Thoracic aorta (tissue), 2 donors: ENCODE results near the gene CDK3. TPM values are rescaled to one million over a fixed set of nuclear protein-coding genes. Genes with fewer than 3 reads are reported as not detected.

Experiments
- ATAC-seq: fragments of 150-250 bp; one replicate; pipeline ENCODE4 v1.8.0; 2017; ENCODE audit warnings: low read depth; ENCODE audit not compliant: insufficient number of reproducible peaks, low FRiP score
- DNase-seq: peaks from one replicate; pipeline ENCODE4 v3.0.0-alpha.2; 2020; ENCODE audit warnings: low spot score
- H3K27ac ChIP-seq, 2 donors: fragments of 200-600 bp; sonication (generic); 1 replicate in 1 of 2; 2 replicates in 1 of 2; pipeline ENCODE4 v1.5.1; 2016; ENCODE audit warnings: mild to moderate bottlenecking in 2 of 2, moderate library complexity in 2 of 2
- H3K27me3 ChIP-seq: fragments of 200-600 bp; sonication (generic); replicated peaks from 2 replicates; pipeline ENCODE4 v1.6.0; 2016; ENCODE audit warnings: mild to moderate bottlenecking; ENCODE audit not compliant: insufficient read depth
- H3K36me3 ChIP-seq: fragments of 200-600 bp; sonication (generic); one replicate; pipeline ENCODE4 v1.5.1; 2016
- H3K4me1 ChIP-seq, 2 donors: fragments of 200-600 bp; sonication (generic); 1 replicate in 1 of 2; 2 replicates in 1 of 2; pipeline versions ENCODE4 v1.5.1 to v1.6.0; 2016; ENCODE audit warnings: low read depth in 2 of 2, mild to moderate bottlenecking in 1 of 2; ENCODE audit not compliant: control insufficient read depth in 1 of 2
- H3K4me3 ChIP-seq: fragments of 200-600 bp; sonication (generic); 2 replicates; pipeline ENCODE4 v1.5.1; 2016; ENCODE audit warnings: mild to moderate bottlenecking
- H3K9me3 ChIP-seq: fragments of 200-600 bp; sonication (generic); 2 replicates; pipeline ENCODE4 v1.5.1; 2016
- total RNA-seq, 2 donors: library from RNA; depleted of rRNA; stranded (reverse); fragments of >200 nt; gene quantifications; one replicate each; pipeline versions ENCODE4 v1.1.0 to v1.2.3, GENCODE V29; 2016
- TF ChIP-seq, protein P1 (sequence below): fragments of 200-600 bp; sonication (generic); IDR thresholded peaks from one replicate; pipeline ENCODE4 v1.5.1; 2019; ENCODE audit warnings: antibody characterized with exemption

CDK3 gene
- total RNA-seq, 2 donors from 2014 or later: 3.2 to 4.9 TPM

DNA sequence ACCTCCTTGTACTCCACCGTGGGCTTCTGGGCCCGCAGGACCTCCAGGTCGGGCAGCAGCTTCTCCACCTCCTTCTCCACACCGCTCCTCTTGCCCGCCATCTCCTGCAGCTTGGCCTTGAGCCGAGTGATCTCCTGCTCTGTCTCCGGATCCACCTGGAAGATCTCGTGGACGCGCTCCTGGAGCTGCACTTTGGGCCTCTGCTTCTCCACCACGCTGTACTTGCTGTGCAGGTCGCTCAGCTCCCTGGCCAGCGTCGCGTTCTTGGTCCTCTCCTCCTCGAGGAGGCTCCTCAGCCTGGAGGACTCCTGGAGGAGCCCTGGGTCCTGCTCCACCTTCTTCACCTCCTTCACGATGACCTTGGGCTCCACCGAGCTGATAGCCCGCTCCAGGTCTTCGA lies 8.8 kb downstream of the CDK3 start:
- ATAC-seq (no peak), DNase-seq (no peak)
- Histone ChIP-seq H3K27me3 (no peaks in the 10 kb centered on the region), H3K9me3 (no peaks in the 10 kb centered on the region), H3K36me3 (no peaks in the 10 kb centered on the region), H3K4me1 (no peaks in the 10 kb centered on the region), H3K27ac (no peak overlapping the region), H3K4me3 (no peak overlapping the region)
- TF ChIP-seq, protein P1, sequence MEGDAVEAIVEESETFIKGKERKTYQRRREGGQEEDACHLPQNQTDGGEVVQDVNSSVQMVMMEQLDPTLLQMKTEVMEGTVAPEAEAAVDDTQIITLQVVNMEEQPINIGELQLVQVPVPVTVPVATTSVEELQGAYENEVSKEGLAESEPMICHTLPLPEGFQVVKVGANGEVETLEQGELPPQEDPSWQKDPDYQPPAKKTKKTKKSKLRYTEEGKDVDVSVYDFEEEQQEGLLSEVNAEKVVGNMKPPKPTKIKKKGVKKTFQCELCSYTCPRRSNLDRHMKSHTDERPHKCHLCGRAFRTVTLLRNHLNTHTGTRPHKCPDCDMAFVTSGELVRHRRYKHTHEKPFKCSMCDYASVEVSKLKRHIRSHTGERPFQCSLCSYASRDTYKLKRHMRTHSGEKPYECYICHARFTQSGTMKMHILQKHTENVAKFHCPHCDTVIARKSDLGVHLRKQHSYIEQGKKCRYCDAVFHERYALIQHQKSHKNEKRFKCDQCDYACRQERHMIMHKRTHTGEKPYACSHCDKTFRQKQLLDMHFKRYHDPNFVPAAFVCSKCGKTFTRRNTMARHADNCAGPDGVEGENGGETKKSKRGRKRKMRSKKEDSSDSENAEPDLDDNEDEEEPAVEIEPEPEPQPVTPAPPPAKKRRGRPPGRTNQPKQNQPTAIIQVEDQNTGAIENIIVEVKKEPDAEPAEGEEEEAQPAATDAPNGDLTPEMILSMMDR: no peak

- TF ChIP-seq, protein P1: no peak
- Histone ChIP-seq H3K27ac (no peak overlapping the region), H3K36me3 (no peaks in the 10 kb centered on the region), H3K9me3 (no peaks in the 10 kb centered on the region), H3K4me3 (no peak overlapping the region), H3K4me1 (no peaks in the 10 kb centered on the region), H3K27me3 (no peaks in the 10 kb centered on the region)
- no peak for ATAC-seq
- no peak for DNase-seq
Measured at GRCh38 chr17:76009969-76010661, 9.5 kb downstream of the CDK3 start.

- Histone ChIP-seq H3K4me1 (no peaks in the 10 kb centered on the region), H3K9me3 (no peaks in the 10 kb centered on the region), H3K36me3 (no peaks in the 10 kb centered on the region), H3K27me3 (no peaks in the 10 kb centered on the region), H3K27ac (no peak overlapping the region), H3K4me3 (no peak overlapping the region)
- ATAC-seq: no peak
- no peak for DNase-seq
- TF ChIP-seq, protein P1: no peak
Measured at GRCh38 chr17:76011951-76012350, 11.3 kb downstream of the CDK3 start.

DNA sequence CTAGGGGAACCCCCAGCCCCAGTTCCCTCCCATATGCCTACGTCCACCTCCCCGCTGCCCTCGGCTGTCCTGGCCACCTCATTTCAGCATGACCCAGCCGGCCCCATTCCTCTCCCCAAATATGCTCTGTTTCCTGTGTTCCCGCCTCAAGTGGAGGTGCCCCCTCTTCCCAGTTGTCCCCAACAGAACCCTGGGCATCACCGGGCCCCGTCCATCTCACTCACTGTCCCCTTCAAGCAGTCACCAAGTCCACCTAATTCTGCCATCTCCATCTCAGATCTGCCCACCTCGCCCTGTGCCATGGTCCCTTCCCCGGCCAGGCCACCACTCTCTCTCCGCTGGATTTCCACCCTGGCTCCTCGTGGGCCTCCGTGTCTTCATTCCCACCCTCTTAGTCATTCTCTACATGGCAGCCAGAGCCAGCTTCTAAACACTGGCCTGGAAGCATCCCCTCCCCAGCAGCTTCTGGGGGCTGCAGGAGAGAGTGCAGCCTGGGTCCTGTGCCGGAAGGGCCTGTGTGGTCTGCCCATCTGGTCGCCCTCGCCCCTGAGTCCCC lies 12.8 kb downstream of the CDK3 start:
- TF ChIP-seq, protein P1: no peak
- no peak overlapping the region for H3K27ac ChIP-seq
- no peaks in the 10 kb centered on the region for H3K36me3 ChIP-seq
- no peak overlapping the region for H3K4me3 ChIP-seq
- no peaks in the 10 kb centered on the region for H3K27me3 ChIP-seq
- DNase-seq (no peak), ATAC-seq (no peak)
- H3K4me1 ChIP-seq: no peaks in the 10 kb centered on the region
- no peaks in the 10 kb centered on the region for H3K9me3 ChIP-seq

DNA sequence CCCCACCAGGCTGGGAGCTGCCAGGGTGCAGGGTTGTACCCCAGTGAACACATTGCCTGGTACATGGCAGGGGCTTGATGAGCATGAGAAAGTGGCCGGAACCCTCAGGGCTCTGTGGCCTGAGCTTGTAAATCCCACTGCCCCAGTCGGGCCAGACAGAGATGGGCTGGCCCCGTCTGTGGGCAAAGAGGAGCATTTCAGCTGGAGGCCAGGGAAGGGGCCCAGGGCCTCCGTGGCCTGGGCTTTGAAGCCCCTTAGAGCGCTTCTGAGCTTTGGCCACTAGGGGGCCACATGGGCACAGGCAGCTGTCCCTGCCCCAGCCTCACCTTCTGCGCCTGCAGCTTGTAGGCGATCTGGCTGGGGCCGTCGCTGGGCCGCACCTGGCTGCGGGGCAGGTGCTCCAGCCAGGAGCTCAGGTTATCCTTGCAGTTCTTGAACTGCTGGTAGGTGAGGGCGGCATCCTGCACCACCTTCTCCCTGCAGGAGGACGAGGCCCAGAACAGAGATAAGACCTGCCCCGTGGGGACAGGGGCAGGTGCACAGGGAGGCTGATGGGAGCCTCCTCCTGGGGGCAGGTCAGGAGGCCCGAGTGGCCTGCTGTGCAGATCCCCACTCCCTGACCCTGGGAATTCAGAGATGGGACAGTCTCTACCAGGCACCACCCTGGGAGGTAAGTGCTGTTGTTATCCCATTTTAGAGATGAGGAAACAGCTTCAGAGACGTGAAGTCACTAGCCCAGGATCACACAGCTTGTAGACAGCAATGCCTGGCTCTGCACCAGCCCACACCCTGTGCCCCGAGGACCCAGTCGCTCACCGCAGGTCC lies 13.7 kb downstream of the CDK3 start:
- TF ChIP-seq, protein P1: peak; percentile 95
- H3K9me3 ChIP-seq: no peaks in the 10 kb centered on the region
- H3K27me3 ChIP-seq: no peaks in the 10 kb centered on the region
- no peaks in the 10 kb centered on the region for H3K36me3 ChIP-seq
- DNase-seq (no peak), ATAC-seq (no peak)
- no peaks in the 10 kb centered on the region for H3K4me1 ChIP-seq
- H3K27ac ChIP-seq: no peak overlapping the region
- H3K4me3 ChIP-seq: no peak overlapping the region
